Measurements from ENCODE around the gene ATP6V1G3.

The ATP6V1G3 gene

GRCh38 chr1:198530953-198531352, 9.5 kb downstream of the ATP6V1G3 start:
- peak overlapping the region; percentile 28; the same call in 1 of the 2 replicates for H2AFZ ChIP-seq (ENCODE audit: low read length)
- no peaks in the 10 kb centered on the region for H3K36me3 ChIP-seq (ENCODE audit: insufficient read depth, low read length)
- no peak for TF ChIP-seq EZH2phosphoT487 (IDR thresholded peaks at IDR 0.05; ENCODE audit: borderline replicate concordance)
- TF ChIP-seq CTCF (conservative IDR thresholded peaks at IDR 0.05; ENCODE audit: low read length) = no peak
- no peaks in the 10 kb centered on the region for H3K27me3 ChIP-seq (ENCODE audit: insufficient read depth, low read length, poor library complexity, severe bottlenecking)
- H3K4me2 ChIP-seq (ENCODE audit: low read depth, low read length, poor library complexity, severe bottlenecking) = no peak overlapping the region
- H3K9ac ChIP-seq (ENCODE audit: low read depth, low read length, poor library complexity, severe bottlenecking) = peak overlapping the region; percentile 3
- no peaks in the 10 kb centered on the region for H3K9me2 ChIP-seq (replicated peaks; ENCODE audit: low read depth, low read length)
- no peaks in the 10 kb centered on the region for H4K20me1 ChIP-seq (ENCODE audit: insufficient read depth, low read length, poor library complexity, severe bottlenecking)
- no peak overlapping the region for H3K4me3 ChIP-seq (ENCODE audit: low read length, poor library complexity, severe bottlenecking)
- H3K4me1 ChIP-seq (ENCODE audit: insufficient read depth, low read length, poor library complexity, severe bottlenecking) = peaks cover 60% of the 10 kb centered on the region
- H3K9me3 ChIP-seq (ENCODE audit: insufficient read depth, low read depth, low read length) = no peaks in the 10 kb centered on the region
- H3K79me2 ChIP-seq (ENCODE audit: insufficient read depth, low read length) = 0 out of 2 replicates have a peak, but pooled peaks cover 1% of the 10 kb centered on the region
- peaks cover 6% of the 10 kb centered on the region; the same call in 1 of the 2 replicates for H3F3A ChIP-seq (ENCODE audit: low read depth)

DNA sequence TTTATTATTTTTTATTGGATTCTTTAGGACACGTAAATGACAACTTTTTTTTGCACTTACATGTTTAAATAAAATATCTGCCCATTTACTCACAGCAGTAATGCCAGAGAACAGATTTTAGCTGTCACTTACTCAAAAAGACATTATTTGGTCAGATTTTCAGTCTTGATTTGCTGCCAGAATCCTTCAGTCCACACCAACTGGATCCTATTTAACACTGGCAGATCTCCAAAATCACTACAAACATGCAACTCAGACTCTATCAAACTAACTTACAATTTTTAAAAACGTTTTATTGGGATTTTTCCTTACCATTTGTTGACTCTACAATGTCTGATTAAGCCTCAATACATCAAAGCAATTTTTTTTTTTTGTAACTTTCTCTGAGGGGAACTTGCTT, 11.1 kb downstream of the ATP6V1G3 start:
- H4K20me1 ChIP-seq (ENCODE audit: insufficient read depth, low read length, poor library complexity, severe bottlenecking) = no peaks in the 10 kb centered on the region
- H3F3A ChIP-seq (ENCODE audit: low read depth) = peaks cover 6% of the 10 kb centered on the region; the same call in 1 of the 2 replicates
- H3K9me3 ChIP-seq (ENCODE audit: insufficient read depth, low read depth, low read length) = no peaks in the 10 kb centered on the region
- TF ChIP-seq CTCF (conservative IDR thresholded peaks at IDR 0.05; ENCODE audit: low read length) (no peak), EZH2phosphoT487 (IDR thresholded peaks at IDR 0.05; ENCODE audit: borderline replicate concordance) (no peak)
- no peaks in the 10 kb centered on the region for H3K27me3 ChIP-seq (ENCODE audit: insufficient read depth, low read length, poor library complexity, severe bottlenecking)
- no peak overlapping the region; the same call in 1 of the 2 replicates for H2AFZ ChIP-seq (ENCODE audit: low read length)
- peaks cover 10% of the 10 kb centered on the region; the same call in 1 of the 2 replicates for H3K79me2 ChIP-seq (ENCODE audit: insufficient read depth, low read length)
- H3K4me1 ChIP-seq (ENCODE audit: insufficient read depth, low read length, poor library complexity, severe bottlenecking) = peaks cover 54% of the 10 kb centered on the region
- H3K9me2 ChIP-seq (replicated peaks; ENCODE audit: low read depth, low read length) = no peaks in the 10 kb centered on the region
- H3K4me2 ChIP-seq (ENCODE audit: low read depth, low read length, poor library complexity, severe bottlenecking) = peak overlapping the region; percentile 31
- no peak overlapping the region for H3K4me3 ChIP-seq (ENCODE audit: low read length, poor library complexity, severe bottlenecking)
- H3K9ac ChIP-seq (ENCODE audit: low read depth, low read length, poor library complexity, severe bottlenecking) = peak overlapping the region; percentile 1
- no peaks in the 10 kb centered on the region for H3K36me3 ChIP-seq (ENCODE audit: insufficient read depth, low read length)

GRCh38 chr1:198528364-198528763, 12.1 kb downstream of the ATP6V1G3 start:
- H3F3A ChIP-seq (ENCODE audit: low read depth) = peaks cover 6% of the 10 kb centered on the region; the same call in 1 of the 2 replicates
- H3K36me3 ChIP-seq (ENCODE audit: insufficient read depth, low read length) = no peaks in the 10 kb centered on the region
- no peaks in the 10 kb centered on the region for H3K27me3 ChIP-seq (ENCODE audit: insufficient read depth, low read length, poor library complexity, severe bottlenecking)
- H3K4me3 ChIP-seq (ENCODE audit: low read length, poor library complexity, severe bottlenecking) = no peak overlapping the region
- H3K9ac ChIP-seq (ENCODE audit: low read depth, low read length, poor library complexity, severe bottlenecking) = no peak overlapping the region
- H2AFZ ChIP-seq (ENCODE audit: low read length) = no peak overlapping the region
- TF ChIP-seq EZH2phosphoT487 (IDR thresholded peaks at IDR 0.05; ENCODE audit: borderline replicate concordance) = no peak
- TF ChIP-seq CTCF (conservative IDR thresholded peaks at IDR 0.05; ENCODE audit: low read length) = no peak
- H3K9me2 ChIP-seq (replicated peaks; ENCODE audit: low read depth, low read length) = no peaks in the 10 kb centered on the region
- no peaks in the 10 kb centered on the region for H4K20me1 ChIP-seq (ENCODE audit: insufficient read depth, low read length, poor library complexity, severe bottlenecking)
- H3K9me3 ChIP-seq (ENCODE audit: insufficient read depth, low read depth, low read length) = no peaks in the 10 kb centered on the region
- H3K79me2 ChIP-seq (ENCODE audit: insufficient read depth, low read length) = peaks cover 21% of the 10 kb centered on the region
- H3K4me2 ChIP-seq (ENCODE audit: low read depth, low read length, poor library complexity, severe bottlenecking) = peak overlapping the region; percentile 29
- H3K4me1 ChIP-seq (ENCODE audit: insufficient read depth, low read length, poor library complexity, severe bottlenecking) = peaks cover 59% of the 10 kb centered on the region
